ENCODE data around the gene CDH23.

DNA sequence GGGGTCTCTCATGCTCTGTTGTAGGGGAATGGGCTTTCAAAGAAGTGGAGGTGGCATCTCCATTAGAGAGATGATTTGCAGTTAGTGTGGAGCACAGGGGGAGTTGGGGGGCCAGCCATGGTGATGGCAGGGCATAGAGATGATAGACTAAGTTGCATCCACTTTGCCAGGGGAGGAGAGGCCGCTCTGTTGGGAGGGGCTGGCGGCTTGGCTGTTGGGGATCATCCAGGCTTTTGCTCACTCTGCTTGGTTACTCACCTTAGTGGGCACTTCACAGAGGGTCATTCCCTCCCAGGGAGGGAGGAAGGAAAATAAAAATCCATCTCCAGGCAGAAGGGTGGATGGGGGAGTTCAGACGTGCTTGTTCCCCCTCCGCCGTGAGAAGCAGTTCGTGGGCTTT, 31.4 kb upstream of the CDH23 start:
- no peak for TF ChIP-seq ESRRG (CRISPR knock-in tag; IDR thresholded peaks at IDR 0.05)
- TF ChIP-seq ZFP3 (CRISPR knock-in tag; IDR thresholded peaks at IDR 0.05), result no peak
- TF ChIP-seq, protein P1, sequence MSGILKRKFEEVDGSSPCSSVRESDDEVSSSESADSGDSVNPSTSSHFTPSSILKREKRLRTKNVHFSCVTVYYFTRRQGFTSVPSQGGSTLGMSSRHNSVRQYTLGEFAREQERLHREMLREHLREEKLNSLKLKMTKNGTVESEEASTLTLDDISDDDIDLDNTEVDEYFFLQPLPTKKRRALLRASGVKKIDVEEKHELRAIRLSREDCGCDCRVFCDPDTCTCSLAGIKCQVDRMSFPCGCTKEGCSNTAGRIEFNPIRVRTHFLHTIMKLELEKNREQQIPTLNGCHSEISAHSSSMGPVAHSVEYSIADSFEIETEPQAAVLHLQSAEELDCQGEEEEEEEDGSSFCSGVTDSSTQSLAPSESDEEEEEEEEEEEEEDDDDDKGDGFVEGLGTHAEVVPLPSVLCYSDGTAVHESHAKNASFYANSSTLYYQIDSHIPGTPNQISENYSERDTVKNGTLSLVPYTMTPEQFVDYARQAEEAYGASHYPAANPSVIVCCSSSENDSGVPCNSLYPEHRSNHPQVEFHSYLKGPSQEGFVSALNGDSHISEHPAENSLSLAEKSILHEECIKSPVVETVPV (CRISPR knock-in tag; IDR thresholded peaks at IDR 0.05), result no peak
